AG10803 (cell line): ENCODE measurements around the gene CNOT10.
A peak's percentile ranks its signal among the peaks of the same experiment; 100 is the strongest.
"Not testable (repeated sequence)": the region's sequence is repeated elsewhere in the genome, so short reads cannot be mapped to it uniquely, and the experiment has no call there.

Experiments used
- DNase-seq: peaks from one replicate; pipeline ENCODE4 v3.0.0; 2010; ENCODE audit warnings: low read depth
- H3K4me3 ChIP-seq: 2 replicates; pipeline ENCODE4 v1.5.1; 2011; ENCODE audit warnings: mild to moderate bottlenecking, low read length, control low read depth
- TF ChIP-seq, protein P1 (sequence below): conservative IDR thresholded peaks from 2 replicates; pipeline ENCODE4 v1.5.1; 2011; ENCODE audit warnings: mild to moderate bottlenecking, low read length, control low read depth, inconsistent platforms

The CNOT10 gene

DNA sequence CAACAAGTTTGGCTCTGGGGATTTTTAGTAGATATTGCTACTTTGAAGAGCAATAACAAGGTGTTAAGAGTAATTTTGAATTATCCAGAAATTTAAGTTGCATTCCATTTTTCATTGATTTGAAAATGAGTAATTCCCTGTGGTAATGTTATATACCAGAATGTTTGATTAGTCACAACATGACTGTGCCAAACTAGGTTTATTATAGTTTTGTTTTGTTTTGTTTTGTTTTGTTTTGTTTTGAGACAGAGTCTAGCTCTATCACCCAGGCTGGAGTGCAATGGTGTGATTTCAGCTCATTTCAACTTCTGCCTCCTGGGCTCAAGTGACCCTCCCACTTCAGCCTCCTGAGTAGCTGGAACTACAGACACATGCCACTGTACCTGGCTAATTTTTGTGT, 40.7 kb downstream of the CNOT10 start:
- DNase-seq = peak; percentile 8
- TF ChIP-seq, protein P1, sequence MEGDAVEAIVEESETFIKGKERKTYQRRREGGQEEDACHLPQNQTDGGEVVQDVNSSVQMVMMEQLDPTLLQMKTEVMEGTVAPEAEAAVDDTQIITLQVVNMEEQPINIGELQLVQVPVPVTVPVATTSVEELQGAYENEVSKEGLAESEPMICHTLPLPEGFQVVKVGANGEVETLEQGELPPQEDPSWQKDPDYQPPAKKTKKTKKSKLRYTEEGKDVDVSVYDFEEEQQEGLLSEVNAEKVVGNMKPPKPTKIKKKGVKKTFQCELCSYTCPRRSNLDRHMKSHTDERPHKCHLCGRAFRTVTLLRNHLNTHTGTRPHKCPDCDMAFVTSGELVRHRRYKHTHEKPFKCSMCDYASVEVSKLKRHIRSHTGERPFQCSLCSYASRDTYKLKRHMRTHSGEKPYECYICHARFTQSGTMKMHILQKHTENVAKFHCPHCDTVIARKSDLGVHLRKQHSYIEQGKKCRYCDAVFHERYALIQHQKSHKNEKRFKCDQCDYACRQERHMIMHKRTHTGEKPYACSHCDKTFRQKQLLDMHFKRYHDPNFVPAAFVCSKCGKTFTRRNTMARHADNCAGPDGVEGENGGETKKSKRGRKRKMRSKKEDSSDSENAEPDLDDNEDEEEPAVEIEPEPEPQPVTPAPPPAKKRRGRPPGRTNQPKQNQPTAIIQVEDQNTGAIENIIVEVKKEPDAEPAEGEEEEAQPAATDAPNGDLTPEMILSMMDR = no peak
- H3K4me3 ChIP-seq = no peak overlapping the region

DNA sequence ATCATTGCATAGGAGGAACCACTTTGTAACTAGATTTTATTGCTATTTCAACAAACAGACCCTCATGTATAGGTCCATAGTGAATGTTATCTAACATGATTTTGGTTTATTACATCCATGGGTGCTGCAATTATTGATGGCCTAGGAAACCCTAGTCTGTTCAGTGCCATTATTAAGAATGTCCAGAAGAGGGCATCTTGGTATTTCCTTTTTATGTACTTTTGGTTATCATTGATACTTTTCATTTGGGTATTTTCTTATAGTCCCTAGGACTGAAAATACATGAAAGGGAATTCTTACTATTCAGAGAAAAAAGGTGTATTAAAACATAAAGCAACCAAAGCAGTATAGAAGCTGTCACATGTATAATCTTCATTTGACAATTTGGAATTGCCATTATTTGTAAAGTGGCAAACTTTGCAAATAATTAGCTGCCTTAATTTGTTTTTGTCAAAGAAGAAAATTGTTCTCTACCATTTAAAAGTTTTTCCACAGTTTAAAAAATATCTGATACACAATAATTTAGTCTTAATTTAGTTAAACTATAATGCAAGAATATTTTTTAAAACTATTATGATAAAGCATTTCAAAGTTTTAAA, 48.7 kb downstream of the CNOT10 start:
- peak; percentile 42 for DNase-seq
- TF ChIP-seq, protein P1 = peak; percentile 73
- H3K4me3 ChIP-seq = no peak overlapping the region

DNA sequence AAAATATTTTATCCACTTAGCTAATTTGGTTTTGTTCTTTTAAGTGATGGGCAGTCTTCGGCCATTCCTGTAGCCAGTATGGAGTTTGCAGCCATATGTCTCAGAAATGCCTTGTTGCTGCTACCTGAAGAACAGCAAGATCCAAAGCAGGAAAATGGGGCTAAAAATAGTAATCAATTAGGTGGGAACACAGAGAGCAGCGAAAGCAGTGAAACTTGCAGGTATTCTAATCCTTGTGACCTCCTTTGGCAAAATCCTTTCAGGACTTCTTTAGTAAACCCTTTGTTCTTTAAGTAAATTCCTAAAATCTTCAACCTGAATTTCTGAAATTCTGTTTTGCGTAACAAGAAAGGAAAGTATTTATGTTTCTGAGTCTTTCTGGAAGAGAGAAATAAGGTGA, 49.8 kb downstream of the CNOT10 start:
- TF ChIP-seq, protein P1 = no peak
- H3K4me3 ChIP-seq = no peak overlapping the region

DNA sequence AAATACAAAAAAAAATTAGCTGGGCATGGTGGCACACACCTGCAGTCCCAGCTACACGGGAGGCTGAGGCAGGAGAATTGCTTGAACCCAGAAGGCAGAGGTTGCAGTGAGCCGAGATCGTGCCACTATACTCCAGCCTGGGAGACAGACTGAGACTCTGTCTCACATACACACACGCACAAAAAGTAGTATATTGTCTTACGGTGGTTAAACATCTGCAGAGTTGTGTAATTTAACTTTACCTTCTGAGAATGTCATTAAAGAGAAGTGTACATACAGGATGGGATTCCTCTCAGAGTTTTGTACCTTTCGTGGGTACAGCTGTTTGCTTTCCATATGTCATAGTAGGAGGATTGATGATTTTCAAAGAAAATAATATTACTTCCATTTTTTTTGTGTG, 58.5 kb downstream of the CNOT10 start:
- not testable (repeated sequence) for H3K4me3 ChIP-seq, DNase-seq

More for the DNA sequence above, 49.8 kb downstream of the CNOT10 start:
- no peak for DNase-seq

DNA sequence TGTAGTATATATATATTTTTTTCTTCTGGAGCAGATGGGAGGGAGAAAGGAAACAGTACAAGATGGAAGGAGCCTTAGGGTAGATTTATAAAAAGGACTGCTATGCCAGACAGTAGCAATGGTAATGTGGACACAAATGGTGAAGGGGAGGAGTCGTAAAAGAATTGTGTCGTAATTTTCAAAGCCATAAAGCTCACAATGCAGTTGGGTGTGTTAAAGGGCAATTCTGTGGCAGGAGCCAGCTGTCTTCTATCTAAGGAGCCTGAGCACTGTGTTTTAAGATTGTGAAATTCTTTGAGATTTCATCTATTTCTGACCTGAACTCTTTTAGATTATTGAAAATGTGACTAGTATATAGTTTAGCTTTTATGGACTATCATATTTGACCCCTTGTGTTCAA, 58.9 kb downstream of the CNOT10 start:
- no peak overlapping the region for H3K4me3 ChIP-seq
- peak; percentile 65 for DNase-seq
- TF ChIP-seq, protein P1 = no peak

DNA sequence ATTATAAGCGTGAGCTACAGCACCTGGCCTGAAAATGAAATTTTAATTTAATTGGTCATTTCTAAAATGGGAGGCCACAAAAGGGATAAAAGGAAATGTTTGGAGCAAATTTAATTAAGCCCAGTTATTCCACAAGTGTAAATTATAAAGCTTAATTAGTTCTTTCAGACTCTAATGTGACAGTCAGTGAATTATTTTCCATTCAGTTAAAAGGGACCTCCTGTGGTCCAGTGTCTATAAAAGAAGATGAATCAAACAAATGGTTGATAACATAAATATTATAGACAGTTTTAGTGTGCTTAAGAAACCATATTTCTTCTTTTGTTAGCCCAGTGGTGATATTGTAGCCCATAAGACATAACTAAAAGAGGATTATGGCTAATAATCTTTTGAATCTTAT, 66.4 kb downstream of the CNOT10 start:
- TF ChIP-seq, protein P1 = no peak

DNA sequence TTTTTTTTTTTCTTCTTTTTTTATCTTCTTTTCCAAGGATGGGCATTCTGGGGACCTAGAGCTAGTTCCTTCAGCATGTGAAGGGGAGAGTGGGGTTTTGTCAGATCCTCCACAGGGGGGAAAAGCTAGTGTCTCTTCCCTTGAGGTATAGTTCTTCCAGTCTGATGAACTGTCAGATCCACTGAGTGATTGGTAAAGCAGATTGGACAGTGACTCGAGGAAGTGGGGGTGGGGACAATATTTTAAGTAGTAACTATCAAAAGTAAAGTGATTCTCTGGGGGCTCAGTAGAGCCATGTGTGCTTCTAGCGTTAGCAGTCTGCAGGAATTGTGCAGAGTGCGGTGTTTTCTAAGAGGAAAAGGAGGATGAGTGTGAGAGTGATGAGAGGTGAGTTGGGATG, 70.8 kb downstream of the CNOT10 start:
- TF ChIP-seq, protein P1 = no peak
- H3K4me3 ChIP-seq = no peak overlapping the region
- DNase-seq = no peak

More for the DNA sequence above, 66.4 kb downstream of the CNOT10 start:
- no peak overlapping the region for H3K4me3 ChIP-seq
- DNase-seq = no peak
